ENCODE results near the gene DDHD1.
A peak's percentile ranks its signal among the peaks of the same experiment; 100 is the strongest.

Gene DDHD1

GRCh38 chr14:53037016-53037415 lies 116.1 kb downstream of the DDHD1 start:
- H3K4me3 Mint-ChIP-seq, result no peak overlapping the region
- ATAC-seq, result no peak
- no peak overlapping the region for H3K27ac Mint-ChIP-seq
- H3K9me3 Mint-ChIP-seq, result peaks cover 14 to 15% of the 10 kb centered on the region in 2 donors
- H3K27me3 Mint-ChIP-seq, result no peaks in the 10 kb centered on the region
- no peak for DNase-seq
- peaks cover 6% of the 10 kb centered on the region for H3K4me1 Mint-ChIP-seq

DNA sequence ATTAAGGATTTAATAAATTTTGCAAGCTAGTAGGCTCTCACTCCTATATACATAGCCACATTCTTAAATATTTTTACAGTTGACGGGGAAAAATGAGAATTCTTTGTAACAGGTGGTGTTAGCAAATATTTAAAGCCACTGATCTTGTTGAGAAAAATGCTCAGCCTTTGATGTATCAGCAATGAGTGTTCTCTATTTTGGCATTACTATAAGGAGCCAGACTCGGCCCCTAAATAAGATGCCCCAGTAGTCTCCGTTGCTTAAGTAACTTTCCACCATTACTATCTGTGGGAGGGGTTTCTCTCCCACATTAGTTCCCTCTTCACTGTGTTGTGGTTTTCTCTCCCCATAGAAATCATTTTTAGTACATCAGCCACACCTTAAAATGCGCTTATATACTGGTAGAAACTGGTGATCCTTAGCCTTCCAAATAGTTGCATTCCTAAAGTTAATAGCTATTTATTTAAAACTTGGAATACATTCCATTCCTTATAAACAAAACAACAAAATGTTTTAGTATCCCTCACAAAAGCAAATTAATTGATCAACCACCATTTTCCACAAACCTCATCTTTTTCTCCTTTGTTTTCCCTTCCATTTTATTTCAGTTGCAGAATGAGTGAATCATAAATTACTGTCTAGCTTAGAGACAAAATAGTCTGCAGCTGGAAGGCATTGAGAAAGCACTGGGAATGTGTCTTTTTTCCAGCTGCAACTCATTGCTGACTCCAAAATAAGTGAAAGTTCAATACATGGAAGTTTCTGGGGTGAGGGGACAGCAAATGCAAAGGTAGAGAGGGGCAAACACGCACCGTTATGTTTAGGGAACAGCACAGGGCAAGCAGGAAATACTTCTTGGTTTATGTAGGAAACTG lies 117.5 kb downstream of the DDHD1 start:
- ATAC-seq (no peak), DNase-seq (no peak)
- H3K27ac Mint-ChIP-seq, result peak overlapping the region in 1 of 2 donors; percentile 69
- H3K9me3 Mint-ChIP-seq, result peaks cover 18 to 19% of the 10 kb centered on the region in 2 donors
- H3K4me3 Mint-ChIP-seq, result no peak overlapping the region
- peaks cover 6% of the 10 kb centered on the region for H3K4me1 Mint-ChIP-seq
- no peaks in the 10 kb centered on the region for H3K27me3 Mint-ChIP-seq

DNA sequence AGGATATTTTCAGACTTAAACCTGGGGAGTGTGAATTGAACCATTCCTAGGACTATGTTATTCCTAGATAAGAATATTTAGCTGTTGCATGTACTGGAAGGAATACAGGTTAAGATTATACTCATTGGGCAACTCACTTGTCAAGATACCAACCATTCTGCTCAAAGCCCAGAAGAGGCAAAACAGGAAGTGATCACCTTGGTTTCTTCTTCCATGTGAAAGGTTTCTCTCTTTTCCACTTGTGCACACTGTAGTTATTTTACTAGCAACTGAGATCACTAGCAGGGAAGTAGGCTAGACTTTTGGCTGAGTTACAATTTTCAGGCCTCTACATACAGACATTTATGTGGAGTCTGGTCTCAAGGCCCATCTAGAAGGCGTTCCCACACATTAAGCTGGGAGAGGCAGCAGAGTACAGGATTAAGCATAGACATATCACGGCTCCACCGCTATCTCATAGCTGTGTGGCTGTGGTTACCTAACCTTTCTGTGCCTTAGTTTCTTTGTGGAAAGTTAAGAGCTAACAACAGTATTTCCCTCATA lies 118.4 kb downstream of the DDHD1 start:
- DNase-seq (no peak), ATAC-seq (no peak)
- Mint-ChIP-seq H3K4me1 (peaks cover 6% of the 10 kb centered on the region), H3K27ac (peak overlapping the region in 1 of 2 donors; percentile 69), H3K4me3 (no peak overlapping the region), H3K27me3 (no peaks in the 10 kb centered on the region), H3K9me3 (peaks cover 26% of the 10 kb centered on the region in 2 donors)

- ATAC-seq (no peak), DNase-seq (no peak)
- H3K27ac Mint-ChIP-seq, result no peak overlapping the region
- H3K4me3 Mint-ChIP-seq, result no peak overlapping the region
- no peaks in the 10 kb centered on the region for H3K27me3 Mint-ChIP-seq
- peaks cover under 1% of the 10 kb centered on the region for H3K4me1 Mint-ChIP-seq
- peaks cover 31% of the 10 kb centered on the region in 2 donors for H3K9me3 Mint-ChIP-seq
Observed at GRCh38 chr14:53034036-53034435, 119.1 kb downstream of the DDHD1 start.

GRCh38 chr14:53032838-53033390 lies 120.2 kb downstream of the DDHD1 start:
- H3K27me3 Mint-ChIP-seq, result no peaks in the 10 kb centered on the region
- no peak overlapping the region for H3K4me3 Mint-ChIP-seq
- DNase-seq (no peak), ATAC-seq (no peak)
- no peak overlapping the region for H3K27ac Mint-ChIP-seq
- peaks cover 8% of the 10 kb centered on the region for H3K4me1 Mint-ChIP-seq
- peaks cover 28 to 29% of the 10 kb centered on the region in 2 donors for H3K9me3 Mint-ChIP-seq

DNA sequence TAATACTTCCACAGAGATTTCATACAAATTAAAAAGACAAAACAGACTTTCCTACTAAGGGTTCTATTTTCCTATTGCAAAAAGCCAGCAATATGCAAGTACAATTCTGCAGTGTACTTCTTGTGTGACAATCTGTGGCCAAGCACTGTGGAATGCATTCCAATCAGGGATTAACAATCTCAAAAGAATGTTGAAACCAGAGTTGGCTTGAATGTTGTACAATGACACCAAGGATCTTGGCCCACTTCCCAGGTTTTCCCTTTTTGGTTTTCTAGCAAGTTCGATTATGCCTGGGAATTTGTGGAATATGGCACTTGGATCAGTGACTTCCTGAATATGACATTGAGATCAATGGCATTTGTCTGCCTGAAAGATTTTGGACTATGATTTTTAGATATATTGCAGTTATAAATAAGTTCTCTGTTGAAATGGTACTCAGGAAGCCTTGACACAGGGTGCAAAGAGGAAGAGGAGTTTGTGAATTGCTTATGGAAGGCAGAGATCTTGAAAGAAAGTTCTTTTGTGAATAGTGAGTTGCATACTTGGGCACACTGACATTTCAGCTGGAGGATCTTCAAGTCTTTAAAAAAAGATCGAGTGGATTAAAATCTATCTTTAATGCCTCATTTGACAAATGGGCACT lies 120.8 kb downstream of the DDHD1 start:
- H3K4me3 Mint-ChIP-seq, result no peak overlapping the region
- ATAC-seq (no peak), DNase-seq (no peak)
- H3K27ac Mint-ChIP-seq, result no peak overlapping the region
- no peaks in the 10 kb centered on the region for H3K27me3 Mint-ChIP-seq
- H3K4me1 Mint-ChIP-seq, result peaks cover 15% of the 10 kb centered on the region
- H3K9me3 Mint-ChIP-seq, result peaks cover 22 to 24% of the 10 kb centered on the region in 2 donors

GRCh38 chr14:53027562-53027961 lies 125.6 kb downstream of the DDHD1 start:
- peaks cover 22 to 24% of the 10 kb centered on the region in 2 donors for H3K9me3 Mint-ChIP-seq
- no peak for DNase-seq
- H3K4me1 Mint-ChIP-seq, result peaks cover 17% of the 10 kb centered on the region
- peak overlapping the region in 1 of 2 donors; percentile 1 for H3K27ac Mint-ChIP-seq
- H3K27me3 Mint-ChIP-seq, result no peaks in the 10 kb centered on the region
- H3K4me3 Mint-ChIP-seq, result no peak overlapping the region
- ATAC-seq, result peak; percentile 49

DNA sequence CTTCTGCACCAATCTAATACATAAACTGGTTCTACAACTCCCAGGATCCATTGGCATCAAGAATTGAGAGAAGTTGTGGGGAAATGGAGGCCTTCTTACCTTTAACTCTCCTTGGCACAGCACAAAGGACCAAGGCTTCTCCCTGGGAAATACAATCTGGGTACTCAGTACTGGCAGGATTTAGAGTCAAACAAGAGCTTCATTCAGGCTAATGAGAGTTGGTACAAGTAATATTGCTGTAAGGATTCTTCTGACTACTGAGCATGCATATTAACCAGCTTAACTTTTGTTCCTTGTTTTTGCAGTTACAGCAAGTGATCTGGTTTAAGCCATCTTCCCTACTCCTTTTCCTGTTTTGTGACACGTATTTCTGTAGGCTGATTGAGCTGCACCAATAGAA lies 126.1 kb downstream of the DDHD1 start:
- Mint-ChIP-seq H3K4me3 (no peak overlapping the region), H3K9me3 (peaks cover 22 to 24% of the 10 kb centered on the region in 2 donors), H3K27ac (no peak overlapping the region), H3K27me3 (no peaks in the 10 kb centered on the region), H3K4me1 (peaks cover 17% of the 10 kb centered on the region)
- ATAC-seq, result no peak
- DNase-seq, result no peak

DNA sequence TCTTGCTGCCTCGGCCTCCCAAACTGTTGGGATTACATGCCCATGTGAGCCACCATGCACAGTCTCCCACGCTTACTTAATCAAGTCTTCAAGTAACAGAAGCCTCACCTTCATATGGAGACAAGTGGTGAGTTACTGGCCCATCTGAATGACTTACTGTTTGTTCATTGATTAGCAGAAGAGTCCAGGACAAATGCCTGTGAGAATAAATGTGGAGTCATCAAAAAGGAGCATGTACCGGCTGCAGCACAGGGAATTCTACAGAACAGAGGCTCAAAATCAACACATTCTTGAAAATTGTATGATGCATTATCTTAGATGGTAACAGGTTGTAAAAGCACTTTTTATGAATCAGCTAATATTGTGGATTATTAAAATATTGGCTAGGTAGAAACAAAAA lies 129.8 kb downstream of the DDHD1 start:
- H3K27ac Mint-ChIP-seq, result no peak overlapping the region

GRCh38 chr14:53022593-53022992 lies 130.5 kb downstream of the DDHD1 start:
- H3K4me1 Mint-ChIP-seq, result peaks cover 6% of the 10 kb centered on the region
- DNase-seq (no peak), ATAC-seq (no peak)
- H3K4me3 Mint-ChIP-seq, result no peak overlapping the region
- H3K27me3 Mint-ChIP-seq, result peaks cover 2% of the 10 kb centered on the region
- H3K27ac Mint-ChIP-seq, result no peak overlapping the region
- H3K9me3 Mint-ChIP-seq, result no peaks in the 10 kb centered on the region

More for the DNA sequence above, 129.8 kb downstream of the DDHD1 start:
- H3K4me3 Mint-ChIP-seq, result no peak overlapping the region
- H3K4me1 Mint-ChIP-seq, result peaks cover 13% of the 10 kb centered on the region
- no peak for DNase-seq
- no peaks in the 10 kb centered on the region for H3K27me3 Mint-ChIP-seq
- no peak for ATAC-seq
- H3K9me3 Mint-ChIP-seq, result peaks cover under 1 to 2% of the 10 kb centered on the region in 2 donors

DNA sequence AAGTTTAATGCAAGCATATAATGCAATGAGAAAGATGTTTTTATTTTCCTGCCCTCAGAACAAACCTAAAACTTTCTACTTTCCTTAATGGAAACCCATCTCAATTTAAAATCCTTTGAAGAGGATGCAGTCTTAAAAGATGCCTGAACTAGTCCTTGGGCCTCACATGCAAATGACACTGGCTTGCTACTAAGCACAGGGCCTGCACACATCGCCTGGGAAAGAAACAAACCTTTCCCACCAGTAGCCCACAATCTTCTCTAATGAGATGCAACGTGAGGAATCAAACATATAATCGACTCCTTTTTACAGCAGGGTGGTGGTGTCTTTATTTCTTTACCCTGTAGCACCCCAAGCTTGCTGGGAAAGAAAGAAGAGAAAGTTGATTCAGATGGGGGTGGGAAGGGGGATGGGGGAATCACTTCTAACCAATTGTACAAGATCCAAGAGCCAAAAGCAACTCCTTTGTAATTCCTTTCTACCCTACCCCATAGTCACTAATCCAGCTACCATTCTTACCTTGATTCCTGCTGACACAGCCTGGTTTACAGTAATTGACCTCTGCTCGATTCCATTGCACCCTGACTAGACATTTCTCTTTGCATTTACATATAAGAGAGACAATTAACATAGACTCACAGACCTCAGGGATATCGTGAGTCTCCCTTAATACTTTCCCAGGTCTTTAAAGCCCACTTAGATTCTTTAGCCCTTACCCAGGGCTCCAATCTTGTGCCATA lies 132.8 kb downstream of the DDHD1 start:
- no peak overlapping the region for H3K4me3 Mint-ChIP-seq
- no peak overlapping the region for H3K27ac Mint-ChIP-seq
- DNase-seq (no peak), ATAC-seq (no peak)
- H3K27me3 Mint-ChIP-seq, result peaks cover 14% of the 10 kb centered on the region
- no peaks in the 10 kb centered on the region for H3K4me1 Mint-ChIP-seq
- no peaks in the 10 kb centered on the region for H3K9me3 Mint-ChIP-seq

DNA sequence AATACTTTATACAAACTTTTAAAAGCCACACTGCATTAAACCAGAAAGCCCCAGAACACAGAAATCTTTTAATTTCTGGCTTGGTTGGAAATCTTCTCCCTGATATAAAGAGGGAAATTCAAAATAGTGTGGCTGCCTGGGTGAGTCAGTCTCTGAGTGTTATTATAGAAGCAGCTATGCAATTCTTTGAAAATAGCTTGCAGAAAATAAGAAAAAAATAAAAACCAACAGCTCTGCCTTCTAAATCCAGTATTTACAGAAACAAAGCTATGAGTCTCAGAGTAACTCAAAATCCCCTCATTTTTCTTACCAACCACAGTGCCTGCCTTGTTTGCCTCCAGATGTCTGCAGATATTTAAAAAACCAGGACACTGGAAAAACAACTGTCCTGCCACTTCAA lies 133.7 kb downstream of the DDHD1 start:
- no peak for ATAC-seq
- Mint-ChIP-seq H3K4me1 (no peaks in the 10 kb centered on the region), H3K27me3 (peaks cover 16% of the 10 kb centered on the region), H3K27ac (no peak overlapping the region), H3K9me3 (no peaks in the 10 kb centered on the region), H3K4me3 (no peak overlapping the region)
- no peak for DNase-seq

GRCh38 chr14:53017837-53018236 lies 135.3 kb downstream of the DDHD1 start:
- Mint-ChIP-seq H3K4me3 (no peak overlapping the region), H3K9me3 (no peaks in the 10 kb centered on the region), H3K27ac (peak overlapping the region in 1 of 2 donors; percentile 75), H3K27me3 (peaks cover 28% of the 10 kb centered on the region), H3K4me1 (no peaks in the 10 kb centered on the region)
- DNase-seq (no peak), ATAC-seq (no peak)

DNA sequence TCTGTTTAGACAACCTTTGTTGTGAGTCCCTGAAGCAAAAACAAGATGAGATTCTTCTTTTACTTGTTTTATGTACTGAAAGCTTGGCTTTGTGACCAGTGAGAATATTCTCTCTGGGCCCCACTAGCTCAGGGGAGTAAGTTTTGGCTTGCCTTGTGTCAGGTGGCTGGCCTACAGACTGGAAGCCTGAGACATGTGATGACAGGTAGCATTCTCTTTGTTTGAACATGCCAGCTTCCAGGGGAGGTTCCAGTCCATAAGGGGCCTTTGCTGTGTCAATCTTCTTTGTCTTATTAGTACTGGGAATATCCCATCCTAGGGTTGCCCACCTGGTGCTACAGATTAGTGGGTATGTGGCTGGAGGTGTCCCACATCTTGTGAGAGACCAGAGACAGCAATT lies 136.2 kb downstream of the DDHD1 start:
- Mint-ChIP-seq H3K4me3 (no peak overlapping the region), H3K4me1 (no peaks in the 10 kb centered on the region), H3K27me3 (peaks cover 28% of the 10 kb centered on the region), H3K9me3 (no peaks in the 10 kb centered on the region), H3K27ac (peak overlapping the region in 1 of 2 donors; percentile 83)
- no peak for DNase-seq
- ATAC-seq, result no peak

- Mint-ChIP-seq H3K4me3 (no peak overlapping the region), H3K27ac (peak overlapping the region in 1 of 2 donors; percentile 16), H3K4me1 (no peaks in the 10 kb centered on the region), H3K9me3 (no peaks in the 10 kb centered on the region), H3K27me3 (peaks cover 28% of the 10 kb centered on the region)
- no peak for ATAC-seq
- no peak for DNase-seq
Observed at GRCh38 chr14:53016491-53016890, 136.6 kb downstream of the DDHD1 start.

All from stimulated activated naive CD8-positive, alpha-beta T cell treated with anti-CD3 and anti-CD28 coated beads, Interleukin-15, amount 100 ng/mL, for 72 hours (primary cell).